ENCODE data around the gene MAP2K5. TPM values are rescaled to one million over a fixed set of nuclear protein-coding genes. Genes with fewer than 3 reads are reported as not detected.

Gene MAP2K5
- total RNA-seq, 1 donor from 2014 or later = 2.9 TPM

- no peak for TF ChIP-seq CTCF (IDR thresholded peaks at IDR 0.05; ENCODE audit: insufficient read depth, low read length, severe bottlenecking)
- FAIRE-seq (no peak), DNase-seq (ENCODE audit: low read depth) (no peak)
- H3K4me3 ChIP-seq (ENCODE audit: low read depth, low read length) = no peak overlapping the region
- H3K36me3 ChIP-seq (ENCODE audit: control insufficient read depth, insufficient read depth, low read length) = no peaks in the 10 kb centered on the region
- peaks cover 72% of the 10 kb centered on the region for H3K27me3 ChIP-seq (ENCODE audit: control insufficient read depth, insufficient read depth, low read length)
These were observed 284.4 kb downstream of the MAP2K5 start for GRCh38 chr15:67826717-67827561.

- FAIRE-seq (no peak), DNase-seq (ENCODE audit: low read depth) (no peak)
- no peak for TF ChIP-seq CTCF (IDR thresholded peaks at IDR 0.05; ENCODE audit: insufficient read depth, low read length, severe bottlenecking)
- Histone ChIP-seq H3K36me3 (ENCODE audit: control insufficient read depth, insufficient read depth, low read length) (no peaks in the 10 kb centered on the region), H3K4me3 (ENCODE audit: low read depth, low read length) (no peak overlapping the region), H3K27me3 (ENCODE audit: control insufficient read depth, insufficient read depth, low read length) (peaks cover 72% of the 10 kb centered on the region)
These were observed 285.2 kb downstream of the MAP2K5 start for GRCh38 chr15:67827562-67828277.

GRCh38 chr15:67828278-67828968 is 285.9 kb downstream of the MAP2K5 start:
- Histone ChIP-seq H3K27me3 (ENCODE audit: control insufficient read depth, insufficient read depth, low read length) (peaks cover 76% of the 10 kb centered on the region), H3K4me3 (ENCODE audit: low read depth, low read length) (no peak overlapping the region), H3K36me3 (ENCODE audit: control insufficient read depth, insufficient read depth, low read length) (no peaks in the 10 kb centered on the region)
- FAIRE-seq (no peak), DNase-seq (ENCODE audit: low read depth) (no peak)
- TF ChIP-seq CTCF (IDR thresholded peaks at IDR 0.05; ENCODE audit: insufficient read depth, low read length, severe bottlenecking) = no peak

GRCh38 chr15:67828969-67829646 is 286.6 kb downstream of the MAP2K5 start:
- no peak for TF ChIP-seq CTCF (IDR thresholded peaks at IDR 0.05; ENCODE audit: insufficient read depth, low read length, severe bottlenecking)
- DNase-seq (ENCODE audit: low read depth) = no peak
- Histone ChIP-seq H3K4me3 (ENCODE audit: low read depth, low read length) (no peak overlapping the region), H3K27me3 (ENCODE audit: control insufficient read depth, insufficient read depth, low read length) (peaks cover 75% of the 10 kb centered on the region), H3K36me3 (ENCODE audit: control insufficient read depth, insufficient read depth, low read length) (no peaks in the 10 kb centered on the region)
- no peak for FAIRE-seq

- no peak overlapping the region for H3K4me3 ChIP-seq (ENCODE audit: low read depth, low read length)
- peaks cover 73% of the 10 kb centered on the region for H3K27me3 ChIP-seq (ENCODE audit: control insufficient read depth, insufficient read depth, low read length)
- no peaks in the 10 kb centered on the region for H3K36me3 ChIP-seq (ENCODE audit: control insufficient read depth, insufficient read depth, low read length)
- DNase-seq (ENCODE audit: low read depth) (no peak), FAIRE-seq (no peak)
- TF ChIP-seq CTCF (IDR thresholded peaks at IDR 0.05; ENCODE audit: insufficient read depth, low read length, severe bottlenecking) = no peak
These were observed 287.4 kb downstream of the MAP2K5 start for GRCh38 chr15:67829647-67830504.

Data from bronchial epithelial cell (primary cell).